ENCODE measurements around the gene YEATS4.

DNA sequence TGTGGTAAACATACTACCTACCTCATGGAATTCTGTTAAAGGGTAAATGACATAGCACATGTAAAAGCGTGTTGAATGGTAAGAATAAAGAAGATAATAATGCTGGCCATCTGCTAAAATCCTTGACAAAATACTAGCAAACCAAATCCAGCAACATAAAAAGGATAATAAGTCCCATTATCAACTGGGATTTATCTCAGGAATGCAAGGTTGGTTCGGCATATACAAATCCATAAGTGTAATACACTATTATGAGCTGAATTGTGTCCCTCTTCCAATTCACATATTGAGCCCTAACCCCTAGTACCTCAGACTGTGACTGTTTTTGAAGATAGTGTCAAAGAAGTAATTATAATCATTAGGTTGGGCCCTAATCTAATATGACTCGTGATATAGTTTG is 37.4 kb downstream of the YEATS4 start:
- TF ChIP-seq, protein P1, sequence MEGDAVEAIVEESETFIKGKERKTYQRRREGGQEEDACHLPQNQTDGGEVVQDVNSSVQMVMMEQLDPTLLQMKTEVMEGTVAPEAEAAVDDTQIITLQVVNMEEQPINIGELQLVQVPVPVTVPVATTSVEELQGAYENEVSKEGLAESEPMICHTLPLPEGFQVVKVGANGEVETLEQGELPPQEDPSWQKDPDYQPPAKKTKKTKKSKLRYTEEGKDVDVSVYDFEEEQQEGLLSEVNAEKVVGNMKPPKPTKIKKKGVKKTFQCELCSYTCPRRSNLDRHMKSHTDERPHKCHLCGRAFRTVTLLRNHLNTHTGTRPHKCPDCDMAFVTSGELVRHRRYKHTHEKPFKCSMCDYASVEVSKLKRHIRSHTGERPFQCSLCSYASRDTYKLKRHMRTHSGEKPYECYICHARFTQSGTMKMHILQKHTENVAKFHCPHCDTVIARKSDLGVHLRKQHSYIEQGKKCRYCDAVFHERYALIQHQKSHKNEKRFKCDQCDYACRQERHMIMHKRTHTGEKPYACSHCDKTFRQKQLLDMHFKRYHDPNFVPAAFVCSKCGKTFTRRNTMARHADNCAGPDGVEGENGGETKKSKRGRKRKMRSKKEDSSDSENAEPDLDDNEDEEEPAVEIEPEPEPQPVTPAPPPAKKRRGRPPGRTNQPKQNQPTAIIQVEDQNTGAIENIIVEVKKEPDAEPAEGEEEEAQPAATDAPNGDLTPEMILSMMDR (IDR thresholded peaks at IDR 0.05) = no peak
- TF ChIP-seq POLR2AphosphoS5 (IDR thresholded peaks at IDR 0.05; ENCODE audit: low read depth, low read length) (no peak), SIN3A (IDR thresholded peaks at IDR 0.05; ENCODE audit: borderline replicate concordance, insufficient read depth, low read depth, low read length) (no peak)
- TF ChIP-seq, protein P2, sequence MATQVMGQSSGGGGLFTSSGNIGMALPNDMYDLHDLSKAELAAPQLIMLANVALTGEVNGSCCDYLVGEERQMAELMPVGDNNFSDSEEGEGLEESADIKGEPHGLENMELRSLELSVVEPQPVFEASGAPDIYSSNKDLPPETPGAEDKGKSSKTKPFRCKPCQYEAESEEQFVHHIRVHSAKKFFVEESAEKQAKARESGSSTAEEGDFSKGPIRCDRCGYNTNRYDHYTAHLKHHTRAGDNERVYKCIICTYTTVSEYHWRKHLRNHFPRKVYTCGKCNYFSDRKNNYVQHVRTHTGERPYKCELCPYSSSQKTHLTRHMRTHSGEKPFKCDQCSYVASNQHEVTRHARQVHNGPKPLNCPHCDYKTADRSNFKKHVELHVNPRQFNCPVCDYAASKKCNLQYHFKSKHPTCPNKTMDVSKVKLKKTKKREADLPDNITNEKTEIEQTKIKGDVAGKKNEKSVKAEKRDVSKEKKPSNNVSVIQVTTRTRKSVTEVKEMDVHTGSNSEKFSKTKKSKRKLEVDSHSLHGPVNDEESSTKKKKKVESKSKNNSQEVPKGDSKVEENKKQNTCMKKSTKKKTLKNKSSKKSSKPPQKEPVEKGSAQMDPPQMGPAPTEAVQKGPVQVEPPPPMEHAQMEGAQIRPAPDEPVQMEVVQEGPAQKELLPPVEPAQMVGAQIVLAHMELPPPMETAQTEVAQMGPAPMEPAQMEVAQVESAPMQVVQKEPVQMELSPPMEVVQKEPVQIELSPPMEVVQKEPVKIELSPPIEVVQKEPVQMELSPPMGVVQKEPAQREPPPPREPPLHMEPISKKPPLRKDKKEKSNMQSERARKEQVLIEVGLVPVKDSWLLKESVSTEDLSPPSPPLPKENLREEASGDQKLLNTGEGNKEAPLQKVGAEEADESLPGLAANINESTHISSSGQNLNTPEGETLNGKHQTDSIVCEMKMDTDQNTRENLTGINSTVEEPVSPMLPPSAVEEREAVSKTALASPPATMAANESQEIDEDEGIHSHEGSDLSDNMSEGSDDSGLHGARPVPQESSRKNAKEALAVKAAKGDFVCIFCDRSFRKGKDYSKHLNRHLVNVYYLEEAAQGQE (IDR thresholded peaks at IDR 0.05; ENCODE audit: insufficient read depth in 1 of 2, low read depth in 2 of 2, low read length in 1 of 2) = no peak

Data from Panc1 (cell line).